ENCODE data around the gene TMEM178B. TPM values are rescaled to one million over a fixed set of nuclear protein-coding genes. Genes with fewer than 3 reads are reported as not detected.

Gene TMEM178B
- total and polyA plus RNA-seq, 9 of the 15 experiments (the other 6 are each of a cell fraction or from before 2014, with no cell fraction given) = under 0.01 to 0.03 (median 0.01) TPM; not detected in 5

DNA sequence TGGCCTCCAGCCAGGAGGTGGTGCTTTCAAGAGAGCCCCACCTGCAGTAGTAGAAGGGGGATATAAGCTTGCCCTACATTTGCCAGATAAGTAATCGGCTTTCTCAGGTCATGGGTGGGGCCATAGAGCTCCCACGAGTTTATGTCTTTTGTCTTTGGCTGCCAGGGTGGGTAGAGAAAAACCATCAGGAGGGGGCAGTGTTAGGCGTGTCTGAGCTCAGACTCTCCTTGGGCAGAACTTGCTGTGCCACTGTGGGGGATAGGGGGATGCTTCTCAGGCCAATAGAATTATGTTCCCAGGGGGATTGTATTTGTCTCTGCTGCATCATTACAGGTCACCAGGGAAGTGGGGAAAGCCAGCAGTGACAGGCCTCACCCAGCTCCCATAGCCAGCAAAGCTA is 46.8 kb upstream of the TMEM178B start:
- Histone ChIP-seq H3K27ac (ENCODE audit: extremely low read depth, low read depth, low read length) (no peak overlapping the region), H3K27me3 (ENCODE audit: control insufficient read depth in 2 of 2, insufficient read depth in 2 of 2, low read length in 2 of 2) (no peaks in the 10 kb centered on the region), H2AFZ (ENCODE audit: low read depth, low read length) (no peak overlapping the region), H3K9me3 (replicated peaks; ENCODE audit: control insufficient read depth, insufficient read depth, low read depth, low read length) (0 out of 2 replicates have a peak, but pooled peaks cover 3% of the 10 kb centered on the region), H3K4me1 (replicated peaks in 1 of 2; ENCODE audit: control insufficient read depth in 2 of 2, insufficient read depth in 2 of 2, low read length in 2 of 2) (no peaks in the 10 kb centered on the region), H3K4me2 (ENCODE audit: insufficient read depth, low read length) (no peak overlapping the region), H4K20me1 (replicated peaks; ENCODE audit: control insufficient read depth, insufficient read depth, low read length) (no peaks in the 10 kb centered on the region), H3K4me3 (no peak overlapping the region), H3K79me2 (ENCODE audit: control insufficient read depth, insufficient read depth, low read length) (no peaks in the 10 kb centered on the region), H3K9ac (ENCODE audit: insufficient read depth in 1 of 2, low read depth in 2 of 2, low read length in 2 of 2) (no peak overlapping the region), H3K36me3 (ENCODE audit: control insufficient read depth, insufficient read depth, low read length) (no peaks in the 10 kb centered on the region), H3K9me1 (ENCODE audit: control insufficient read depth, insufficient read depth, low read length) (no peaks in the 10 kb centered on the region)
- in situ Hi-C loops (cut with MboI) (no loop called here), intact Hi-C loops (cut with micrococcal nuclease) (no loop called here)
- ATAC-seq = no peak
- TF ChIP-seq SAP30 (IDR thresholded peaks at IDR 0.05; ENCODE audit: borderline replicate concordance, insufficient read depth, low read depth, low read length, poor library complexity, severe bottlenecking) = no peak
- TF ChIP-seq NFIC (IDR thresholded peaks at IDR 0.05) = 0 out of 2 replicates have a peak, but pooled peaks have one; percentile 15
- no TSS peak for BruUV-seq (replicated peaks)
- ChIA-PET POLR2A (interaction anchor here (1.0 to 1.2 kb wide), 2 partner anchors 12 to 196 kb away, joined by 3 to 4 read pairs; no protein-coding TSS in a partner anchor), CTCF (ENCODE audit: low intra/inter-chr PET ratio) (no interaction called here)
- DNase-seq (ENCODE audit: extremely low read depth in 1 of 4, low spot score in 3 of 4) = no peak
- WGBS (ENCODE audit: insufficient coverage, low coverage, missing lambda C conversion rate) = 4% methylated on average over 3 of the region's 3 CpGs
- FAIRE-seq = no peak

DNA sequence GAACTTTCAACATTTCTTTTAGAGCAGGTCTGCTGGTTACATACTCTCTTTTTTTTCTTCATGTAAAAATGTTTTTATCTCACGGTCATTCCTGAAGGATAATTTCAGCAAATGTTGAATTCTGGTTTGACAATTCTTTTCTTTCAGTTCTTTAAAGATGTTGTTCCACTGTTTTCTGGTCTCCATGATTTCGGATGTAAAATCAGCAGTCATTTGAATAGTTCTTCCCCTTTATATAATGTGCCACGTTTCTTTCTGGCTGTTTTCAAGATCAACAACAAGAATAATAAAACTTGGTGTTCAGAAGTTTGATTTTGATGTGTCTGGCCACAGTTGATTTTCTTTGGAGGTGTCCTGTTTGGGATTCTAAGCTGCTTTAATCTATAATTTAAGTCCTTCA is 45.1 kb upstream of the TMEM178B start:
- intact Hi-C loops (cut with micrococcal nuclease) = no loop called here
- no peaks in the 10 kb centered on the region for H4K20me1 ChIP-seq (replicated peaks; ENCODE audit: control insufficient read depth, insufficient read depth, low read length)
- DNase-seq (ENCODE audit: extremely low read depth in 1 of 4, low spot score in 3 of 4) = no peak
- BruUV-seq (replicated peaks) = no TSS peak
- in situ Hi-C loops (cut with MboI) = no loop called here
- H3K9me1 ChIP-seq (ENCODE audit: control insufficient read depth, insufficient read depth, low read length) = no peaks in the 10 kb centered on the region
- ChIA-PET POLR2A (no interaction called here), CTCF (ENCODE audit: low intra/inter-chr PET ratio) (no interaction called here)
- no peak overlapping the region for H3K9ac ChIP-seq (ENCODE audit: insufficient read depth in 1 of 2, low read depth in 2 of 2, low read length in 2 of 2)
- peaks cover 0 to 3% of the 10 kb centered on the region in 2 experiments; a peak in 1 of 5 replicates for H3K4me1 ChIP-seq (replicated peaks in 1 of 2; ENCODE audit: control insufficient read depth in 2 of 2, insufficient read depth in 2 of 2, low read length in 2 of 2)
- no peaks in the 10 kb centered on the region for H3K27me3 ChIP-seq (ENCODE audit: control insufficient read depth in 2 of 2, insufficient read depth in 2 of 2, low read length in 2 of 2)
- no peak for ATAC-seq
- no peak overlapping the region for H2AFZ ChIP-seq (ENCODE audit: low read depth, low read length)
- H3K36me3 ChIP-seq (ENCODE audit: control insufficient read depth, insufficient read depth, low read length) = no peaks in the 10 kb centered on the region
- no peaks in the 10 kb centered on the region for H3K79me2 ChIP-seq (ENCODE audit: control insufficient read depth, insufficient read depth, low read length)
- H3K9me3 ChIP-seq (replicated peaks; ENCODE audit: control insufficient read depth, insufficient read depth, low read depth, low read length) = 0 out of 2 replicates have a peak, but pooled peaks cover 3% of the 10 kb centered on the region
- no peak overlapping the region for H3K4me3 ChIP-seq
- H3K4me2 ChIP-seq (ENCODE audit: insufficient read depth, low read length) = no peak overlapping the region
- H3K27ac ChIP-seq (ENCODE audit: extremely low read depth, low read depth, low read length) = no peak overlapping the region
- WGBS (ENCODE audit: insufficient coverage, low coverage, missing lambda C conversion rate) = 1% methylated on average over 3 of the region's 3 CpGs
- FAIRE-seq = peak; percentile 19
- TF ChIP-seq CREBBP (IDR thresholded peaks at IDR 0.05; ENCODE audit: low read depth, low read length) = no peak
- TF ChIP-seq POLR3A (IDR thresholded peaks at IDR 0.05; ENCODE audit: borderline replicate concordance, extremely low read depth, insufficient read depth, insufficient read length) = no peak
- no peak for TF ChIP-seq GTF2F1 (IDR thresholded peaks at IDR 0.05; ENCODE audit: low read depth, low read length)
- peak in 1 of 2 experiments; percentile 38; a peak in 1 of 4 replicates for TF ChIP-seq TRIM24 (IDR thresholded peaks at IDR 0.05)
- no peak for TF ChIP-seq ZNF696 (CRISPR knock-in tag; conservative IDR thresholded peaks at IDR 0.05)
- TF ChIP-seq, protein P1, sequence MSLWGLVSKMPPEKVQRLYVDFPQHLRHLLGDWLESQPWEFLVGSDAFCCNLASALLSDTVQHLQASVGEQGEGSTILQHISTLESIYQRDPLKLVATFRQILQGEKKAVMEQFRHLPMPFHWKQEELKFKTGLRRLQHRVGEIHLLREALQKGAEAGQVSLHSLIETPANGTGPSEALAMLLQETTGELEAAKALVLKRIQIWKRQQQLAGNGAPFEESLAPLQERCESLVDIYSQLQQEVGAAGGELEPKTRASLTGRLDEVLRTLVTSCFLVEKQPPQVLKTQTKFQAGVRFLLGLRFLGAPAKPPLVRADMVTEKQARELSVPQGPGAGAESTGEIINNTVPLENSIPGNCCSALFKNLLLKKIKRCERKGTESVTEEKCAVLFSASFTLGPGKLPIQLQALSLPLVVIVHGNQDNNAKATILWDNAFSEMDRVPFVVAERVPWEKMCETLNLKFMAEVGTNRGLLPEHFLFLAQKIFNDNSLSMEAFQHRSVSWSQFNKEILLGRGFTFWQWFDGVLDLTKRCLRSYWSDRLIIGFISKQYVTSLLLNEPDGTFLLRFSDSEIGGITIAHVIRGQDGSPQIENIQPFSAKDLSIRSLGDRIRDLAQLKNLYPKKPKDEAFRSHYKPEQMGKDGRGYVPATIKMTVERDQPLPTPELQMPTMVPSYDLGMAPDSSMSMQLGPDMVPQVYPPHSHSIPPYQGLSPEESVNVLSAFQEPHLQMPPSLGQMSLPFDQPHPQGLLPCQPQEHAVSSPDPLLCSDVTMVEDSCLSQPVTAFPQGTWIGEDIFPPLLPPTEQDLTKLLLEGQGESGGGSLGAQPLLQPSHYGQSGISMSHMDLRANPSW (CRISPR knock-in tag; IDR thresholded peaks at IDR 0.05) = no peak
- TF ChIP-seq, protein P2, sequence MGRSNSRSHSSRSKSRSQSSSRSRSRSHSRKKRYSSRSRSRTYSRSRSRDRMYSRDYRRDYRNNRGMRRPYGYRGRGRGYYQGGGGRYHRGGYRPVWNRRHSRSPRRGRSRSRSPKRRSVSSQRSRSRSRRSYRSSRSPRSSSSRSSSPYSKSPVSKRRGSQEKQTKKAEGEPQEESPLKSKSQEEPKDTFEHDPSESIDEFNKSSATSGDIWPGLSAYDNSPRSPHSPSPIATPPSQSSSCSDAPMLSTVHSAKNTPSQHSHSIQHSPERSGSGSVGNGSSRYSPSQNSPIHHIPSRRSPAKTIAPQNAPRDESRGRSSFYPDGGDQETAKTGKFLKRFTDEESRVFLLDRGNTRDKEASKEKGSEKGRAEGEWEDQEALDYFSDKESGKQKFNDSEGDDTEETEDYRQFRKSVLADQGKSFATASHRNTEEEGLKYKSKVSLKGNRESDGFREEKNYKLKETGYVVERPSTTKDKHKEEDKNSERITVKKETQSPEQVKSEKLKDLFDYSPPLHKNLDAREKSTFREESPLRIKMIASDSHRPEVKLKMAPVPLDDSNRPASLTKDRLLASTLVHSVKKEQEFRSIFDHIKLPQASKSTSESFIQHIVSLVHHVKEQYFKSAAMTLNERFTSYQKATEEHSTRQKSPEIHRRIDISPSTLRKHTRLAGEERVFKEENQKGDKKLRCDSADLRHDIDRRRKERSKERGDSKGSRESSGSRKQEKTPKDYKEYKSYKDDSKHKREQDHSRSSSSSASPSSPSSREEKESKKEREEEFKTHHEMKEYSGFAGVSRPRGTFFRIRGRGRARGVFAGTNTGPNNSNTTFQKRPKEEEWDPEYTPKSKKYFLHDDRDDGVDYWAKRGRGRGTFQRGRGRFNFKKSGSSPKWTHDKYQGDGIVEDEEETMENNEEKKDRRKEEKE (IDR thresholded peaks at IDR 0.05; ENCODE audit: borderline replicate concordance in 1 of 2, control insufficient read depth in 1 of 2, low read depth in 2 of 2, low read length in 1 of 2) = no peak
- TF ChIP-seq TRIM28 (IDR thresholded peaks at IDR 0.05) = peak; percentile 89
